ENCODE results near the gene MICU1. TPM values are rescaled to one million over a fixed set of nuclear protein-coding genes. Genes with fewer than 3 reads are reported as not detected.

Gene MICU1
- total RNA-seq, 1 experiment from 2014 or later, result 39.4 TPM

GRCh38 chr10:72673280-72673679 is 47.4 kb upstream of the MICU1 start:
- POLR2A ChIA-PET, result no interaction called here
- no TSS peak for BruUV-seq (replicated peaks)
- RAD21 ChIA-PET (ENCODE audit: low non-redundant PET in 1 of 2, low total read pairs in 2 of 2, uncharacterized antibody in 2 of 2, unreplicated experiment in 2 of 2), result no interaction called here

DNA sequence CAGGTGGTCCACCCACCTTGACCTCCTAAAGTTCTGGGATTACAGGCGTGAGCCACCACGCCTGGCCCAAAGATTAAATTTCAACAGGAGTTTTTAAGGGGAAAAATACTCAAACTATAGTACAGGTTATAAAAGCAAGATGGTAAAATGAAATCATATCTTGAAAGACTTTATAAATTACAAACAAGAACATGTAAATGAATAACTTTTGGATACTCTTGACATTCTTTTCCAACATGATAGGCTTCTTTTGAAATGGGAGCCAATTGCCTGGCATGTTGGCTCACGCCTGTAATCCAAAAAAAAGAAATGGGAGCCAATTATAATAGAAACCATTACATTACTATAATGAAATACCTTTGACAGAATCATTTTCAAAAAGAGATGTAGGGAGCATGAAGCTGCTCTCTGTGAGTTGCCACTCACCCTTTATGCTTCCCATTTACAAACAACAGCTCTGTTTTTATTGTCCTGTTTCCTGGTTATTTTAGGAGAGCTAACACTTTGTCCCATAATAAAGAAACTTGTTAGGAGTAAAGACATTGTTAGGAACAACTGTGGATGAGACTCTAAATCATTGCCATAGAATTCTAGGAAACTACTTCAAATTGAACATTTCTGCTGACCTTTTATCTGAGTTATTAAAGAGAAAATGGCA is 41.5 kb upstream of the MICU1 start:
- BruUV-seq (replicated peaks), result no TSS peak
- no peak for TF ChIP-seq EGR1 (IDR thresholded peaks at IDR 0.05; ENCODE audit: low read depth)
- TF ChIP-seq MAX (IDR thresholded peaks at IDR 0.05), result no peak
- TF ChIP-seq ZNF274 (IDR thresholded peaks at IDR 0.05; ENCODE audit: low read depth, low read length), result no peak
- no peak for TF ChIP-seq YY1 (IDR thresholded peaks at IDR 0.05; ENCODE audit: extremely low read depth, insufficient replicate concordance, low read depth, low read length)
- no peak for TF ChIP-seq ELF1 (IDR thresholded peaks at IDR 0.05; ENCODE audit: borderline replicate concordance, low read depth)
- no peak for TF ChIP-seq CEBPB (IDR thresholded peaks at IDR 0.05; ENCODE audit: low read depth)
- TF ChIP-seq RAD21 (IDR thresholded peaks at IDR 0.05; ENCODE audit: low read depth), result no peak
- no peak for TF ChIP-seq REST (IDR thresholded peaks at IDR 0.05; ENCODE audit: low read depth)
- TF ChIP-seq CBX3 (IDR thresholded peaks at IDR 0.05; ENCODE audit: low read depth), result no peak
- TF ChIP-seq FOSL1 (IDR thresholded peaks at IDR 0.05; ENCODE audit: low read depth), result no peak

More at GRCh38 chr10:72673280-72673679, 47.4 kb upstream of the MICU1 start:
- H3K79me2 ChIP-seq (ENCODE audit: insufficient read depth, low read length), result no peaks in the 10 kb centered on the region
- no peak overlapping the region for H3K4me2 ChIP-seq (ENCODE audit: low read length)
- H3K9ac ChIP-seq (ENCODE audit: low read length), result no peak overlapping the region
- DNase-seq (ENCODE audit: low read depth, low spot score) (no peak), ATAC-seq (no peak)
- peaks cover 10 to 23% of the 10 kb centered on the region in 2 experiments for H3K4me1 ChIP-seq (ENCODE audit: control insufficient read depth in 1 of 2, insufficient read depth in 2 of 2, low read length in 2 of 2)
- no peak for TF ChIP-seq RAD21 (IDR thresholded peaks at IDR 0.05; ENCODE audit: low read depth)
- TF ChIP-seq, protein P1, sequence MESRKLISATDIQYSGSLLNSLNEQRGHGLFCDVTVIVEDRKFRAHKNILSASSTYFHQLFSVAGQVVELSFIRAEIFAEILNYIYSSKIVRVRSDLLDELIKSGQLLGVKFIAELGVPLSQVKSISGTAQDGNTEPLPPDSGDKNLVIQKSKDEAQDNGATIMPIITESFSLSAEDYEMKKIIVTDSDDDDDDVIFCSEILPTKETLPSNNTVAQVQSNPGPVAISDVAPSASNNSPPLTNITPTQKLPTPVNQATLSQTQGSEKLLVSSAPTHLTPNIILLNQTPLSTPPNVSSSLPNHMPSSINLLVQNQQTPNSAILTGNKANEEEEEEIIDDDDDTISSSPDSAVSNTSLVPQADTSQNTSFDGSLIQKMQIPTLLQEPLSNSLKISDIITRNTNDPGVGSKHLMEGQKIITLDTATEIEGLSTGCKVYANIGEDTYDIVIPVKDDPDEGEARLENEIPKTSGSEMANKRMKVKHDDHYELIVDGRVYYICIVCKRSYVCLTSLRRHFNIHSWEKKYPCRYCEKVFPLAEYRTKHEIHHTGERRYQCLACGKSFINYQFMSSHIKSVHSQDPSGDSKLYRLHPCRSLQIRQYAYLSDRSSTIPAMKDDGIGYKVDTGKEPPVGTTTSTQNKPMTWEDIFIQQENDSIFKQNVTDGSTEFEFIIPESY (IDR thresholded peaks at IDR 0.05; ENCODE audit: extremely low read depth, insufficient replicate concordance, low read length), result no peak
- no peak for TF ChIP-seq YY1 (IDR thresholded peaks at IDR 0.05; ENCODE audit: extremely low read depth, insufficient replicate concordance, low read depth, low read length)
- TF ChIP-seq SIN3A (IDR thresholded peaks at IDR 0.05; ENCODE audit: low read depth), result no peak
- no peak for TF ChIP-seq CBX3 (IDR thresholded peaks at IDR 0.05; ENCODE audit: low read depth)
- TF ChIP-seq, protein P2, sequence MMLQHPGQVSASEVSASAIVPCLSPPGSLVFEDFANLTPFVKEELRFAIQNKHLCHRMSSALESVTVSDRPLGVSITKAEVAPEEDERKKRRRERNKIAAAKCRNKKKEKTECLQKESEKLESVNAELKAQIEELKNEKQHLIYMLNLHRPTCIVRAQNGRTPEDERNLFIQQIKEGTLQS (IDR thresholded peaks at IDR 0.05), result no peak
- H3K4me3 ChIP-seq (replicated peaks in 1 of 2; ENCODE audit: low read depth in 1 of 2, low read length in 2 of 2), result no peak overlapping the region
- CTCF ChIA-PET, result no interaction called here
- intact Hi-C loops (cut with micrococcal nuclease), result no loop called here
- H3K9me2 ChIP-seq (ENCODE audit: insufficient read depth), result no peaks in the 10 kb centered on the region
- H3K9me3 ChIP-seq (ENCODE audit: control insufficient read depth in 1 of 2, insufficient read depth in 1 of 2, low read depth in 1 of 2, low read length in 2 of 2), result no peaks in the 10 kb centered on the region
- no peaks in the 10 kb centered on the region for H4K20me1 ChIP-seq (ENCODE audit: insufficient read depth)
- no peaks in the 10 kb centered on the region for H3K27me3 ChIP-seq (ENCODE audit: insufficient read depth, low read length)
- H2AFZ ChIP-seq (ENCODE audit: low read depth, low read length, poor library complexity, severe bottlenecking), result no peak overlapping the region
- no peak overlapping the region for H3K27ac ChIP-seq (ENCODE audit: low read depth, low read length)
- H3K36me3 ChIP-seq (ENCODE audit: control insufficient read depth in 1 of 2, insufficient read depth in 2 of 2, low read length in 2 of 2), result no peaks in the 10 kb centered on the region

More for the DNA sequence above, 41.5 kb upstream of the MICU1 start:
- Histone ChIP-seq H3K4me2 (ENCODE audit: low read length) (no peak overlapping the region), H3K9me2 (ENCODE audit: insufficient read depth) (no peaks in the 10 kb centered on the region), H4K20me1 (ENCODE audit: insufficient read depth) (no peaks in the 10 kb centered on the region), H3K36me3 (ENCODE audit: control insufficient read depth in 1 of 2, insufficient read depth in 2 of 2, low read length in 2 of 2) (no peaks in the 10 kb centered on the region), H3K9ac (ENCODE audit: low read length) (no peak overlapping the region), H3K4me3 (replicated peaks in 1 of 2; ENCODE audit: low read depth in 1 of 2, low read length in 2 of 2) (no peak overlapping the region), H2AFZ (ENCODE audit: low read depth, low read length, poor library complexity, severe bottlenecking) (no peak overlapping the region), H3K27ac (ENCODE audit: low read depth, low read length) (no peak overlapping the region), H3K27me3 (ENCODE audit: insufficient read depth, low read length) (no peaks in the 10 kb centered on the region), H3K4me1 (ENCODE audit: control insufficient read depth in 1 of 2, insufficient read depth in 2 of 2, low read length in 2 of 2) (peaks cover 6 to 10% of the 10 kb centered on the region in 2 experiments; a peak in 3 of 4 replicates), H3K9me3 (ENCODE audit: control insufficient read depth in 1 of 2, insufficient read depth in 1 of 2, low read depth in 1 of 2, low read length in 2 of 2) (no peaks in the 10 kb centered on the region), H3K79me2 (ENCODE audit: insufficient read depth, low read length) (no peaks in the 10 kb centered on the region)
- RAD21 ChIA-PET (ENCODE audit: low non-redundant PET in 1 of 2, low total read pairs in 2 of 2, uncharacterized antibody in 2 of 2, unreplicated experiment in 2 of 2), result no interaction called here
- no peak for ATAC-seq
- DNase-seq (ENCODE audit: low read depth, low spot score), result no peak
- intact Hi-C loops (cut with micrococcal nuclease), result no loop called here
- POLR2A ChIA-PET, result interaction anchor here (1.4 kb wide), 1 partner anchor 9 kb away, joined by 4 read pairs; no protein-coding TSS in a partner anchor
- CTCF ChIA-PET, result no interaction called here

All from HCT116 (cell line).